Activated T-helper 17 cell treated with anti-CD3 and anti-CD28 coated beads, Interleukin-2, amount 50 U/mL, for 72 hours (primary cell): ENCODE data around the gene PPBP. TPM values are rescaled to one million over a fixed set of nuclear protein-coding genes. Genes with fewer than 3 reads are reported as not detected.

Experiments
- ATAC-seq: fragments of 150-1000 bp; cut with Tn5 transposase; replicated peaks from 2 replicates; pipeline ENCODE4 v1.10.0; 2021; ENCODE audit warnings: mild to moderate bottlenecking, moderate library complexity
- H3K27ac Mint-ChIP-seq: one replicate; pipeline ENCODE4 v1.8.0; 2022; ENCODE audit warnings: mixed read lengths
- H3K27me3 Mint-ChIP-seq: one replicate; pipeline ENCODE4 v1.8.0; 2022; ENCODE audit warnings: mixed read lengths
- H3K36me3 Mint-ChIP-seq: one replicate; pipeline ENCODE4 v1.8.0; 2022; ENCODE audit warnings: low read depth, mild to moderate bottlenecking, mixed read lengths
- H3K4me1 Mint-ChIP-seq: one replicate; pipeline ENCODE4 v1.8.0; 2022; ENCODE audit warnings: mixed read lengths
- H3K4me3 Mint-ChIP-seq: one replicate; pipeline ENCODE4 v1.8.0; 2022; ENCODE audit warnings: mild to moderate bottlenecking, mixed read lengths
- H3K9me3 Mint-ChIP-seq: one replicate; pipeline ENCODE4 v1.8.0; 2022; ENCODE audit warnings: mixed read lengths
- total RNA-seq, 2 donors: library from RNA; stranded (reverse); gene quantifications; one replicate each; pipeline ENCODE4 v1.2.3, GENCODE V29; 2022

Gene PPBP
- total RNA-seq, 2 donors from 2014 or later: not detected

- peaks cover 23% of the 10 kb centered on the region for H3K27me3 Mint-ChIP-seq
- ATAC-seq: no peak
- peaks cover 4% of the 10 kb centered on the region for H3K9me3 Mint-ChIP-seq
- no peaks in the 10 kb centered on the region for H3K4me1 Mint-ChIP-seq
- H3K4me3 Mint-ChIP-seq: no peak overlapping the region
- no peaks in the 10 kb centered on the region for H3K36me3 Mint-ChIP-seq
- H3K27ac Mint-ChIP-seq: no peak overlapping the region
Observed at GRCh38 chr4:73948291-73948690, 39.7 kb downstream of the PPBP start.

GRCh38 chr4:73947239-73947985 lies 40.6 kb downstream of the PPBP start:
- ATAC-seq: no peak
- H3K9me3 Mint-ChIP-seq: peaks cover 3% of the 10 kb centered on the region
- no peaks in the 10 kb centered on the region for H3K36me3 Mint-ChIP-seq
- H3K27me3 Mint-ChIP-seq: peaks cover 28% of the 10 kb centered on the region
- H3K27ac Mint-ChIP-seq: no peak overlapping the region
- no peak overlapping the region for H3K4me3 Mint-ChIP-seq
- H3K4me1 Mint-ChIP-seq: no peaks in the 10 kb centered on the region

- Mint-ChIP-seq H3K36me3 (no peaks in the 10 kb centered on the region), H3K27me3 (peaks cover 34% of the 10 kb centered on the region), H3K4me3 (no peak overlapping the region), H3K4me1 (no peaks in the 10 kb centered on the region), H3K9me3 (no peaks in the 10 kb centered on the region), H3K27ac (no peak overlapping the region)
- no peak for ATAC-seq
Observed at GRCh38 chr4:73945674-73946449, 42.1 kb downstream of the PPBP start.

GRCh38 chr4:73945140-73945539 lies 42.9 kb downstream of the PPBP start:
- H3K36me3 Mint-ChIP-seq: no peaks in the 10 kb centered on the region
- H3K4me1 Mint-ChIP-seq: no peaks in the 10 kb centered on the region
- no peak overlapping the region for H3K27ac Mint-ChIP-seq
- no peak for ATAC-seq
- peaks cover 34% of the 10 kb centered on the region for H3K27me3 Mint-ChIP-seq
- H3K4me3 Mint-ChIP-seq: no peak overlapping the region
- H3K9me3 Mint-ChIP-seq: no peaks in the 10 kb centered on the region

- Mint-ChIP-seq H3K4me3 (no peak overlapping the region), H3K9me3 (no peaks in the 10 kb centered on the region)
Observed at GRCh38 chr4:73944061-73944875, 43.7 kb downstream of the PPBP start.

GRCh38 chr4:73943555-73943954 lies 44.4 kb downstream of the PPBP start:
- Mint-ChIP-seq H3K4me3 (no peak overlapping the region), H3K27me3 (peaks cover 34% of the 10 kb centered on the region), H3K36me3 (no peaks in the 10 kb centered on the region), H3K4me1 (no peaks in the 10 kb centered on the region), H3K27ac (no peak overlapping the region), H3K9me3 (no peaks in the 10 kb centered on the region)
- no peak for ATAC-seq

More at GRCh38 chr4:73944061-73944875, 43.7 kb downstream of the PPBP start:
- H3K27me3 Mint-ChIP-seq: peaks cover 34% of the 10 kb centered on the region
- no peak overlapping the region for H3K27ac Mint-ChIP-seq
- no peaks in the 10 kb centered on the region for H3K4me1 Mint-ChIP-seq
- ATAC-seq: no peak
- H3K36me3 Mint-ChIP-seq: no peaks in the 10 kb centered on the region

GRCh38 chr4:73936969-73937368 lies 51.0 kb downstream of the PPBP start:
- Mint-ChIP-seq H3K4me1 (no peaks in the 10 kb centered on the region), H3K36me3 (no peaks in the 10 kb centered on the region), H3K4me3 (no peak overlapping the region), H3K27ac (no peak overlapping the region), H3K9me3 (no peaks in the 10 kb centered on the region), H3K27me3 (peaks cover 3% of the 10 kb centered on the region)
- no peak for ATAC-seq

Other genes with a start within 250 kb of the PPBP start
- 10 to 100 TPM; 11.9 to 14.5 TPM for gene CXCL8, start 247.6 kb downstream of the PPBP start, total RNA-seq
- gene CXCL6, start 151.5 kb downstream of the PPBP start, total RNA-seq: not detected
- not detected for gene PF4V1, start 134.9 kb downstream of the PPBP start, total RNA-seq
- not detected for gene CXCL1, start 118.8 kb downstream of the PPBP start, total RNA-seq
- not detected for gene PF4, start 6.2 kb downstream of the PPBP start, total RNA-seq
- not detected for gene CXCL5, start 10.5 kb upstream of the PPBP start, total RNA-seq
- not detected for gene CXCL3, start 50.5 kb upstream of the PPBP start, total RNA-seq
- under 1 TPM in 1 of 2 donors, not detected in 1; 0.19 TPM for gene CXCL2, start 111.0 kb upstream of the PPBP start, total RNA-seq
- 1 to 10 TPM; 4.0 to 9.4 TPM for gene MTHFD2L, start 169.9 kb upstream of the PPBP start, total RNA-seq